Activated naive CD4-positive, alpha-beta T cell treated with anti-CD3 and anti-CD28 coated beads for 36 hours (primary cell): ENCODE data around the gene MT1G. TPM values are rescaled to one million over a fixed set of nuclear protein-coding genes. Genes with fewer than 3 reads are reported as not detected.
"Not testable (repeated sequence)": the region's sequence is repeated elsewhere in the genome, so short reads cannot be mapped to it uniquely, and the experiment has no call there.

Source experiments
- CTCF ChIA-PET: fragments of 350-600 bp; sonication (Branson Sonifier 250); formaldehyde crosslinking; loops from one replicate; lab custom pipeline; 2021; ENCODE audit warnings: antibody characterized with exemption; lab: Charles Lee
- DNase-seq: peaks from one replicate; pipeline ENCODE4 v3.0.0-alpha.2; 2020
- H3K27ac Mint-ChIP-seq: one replicate; pipeline ENCODE4 v1.8.0; 2021; ENCODE audit warnings: mild to moderate bottlenecking, mixed read lengths
- H3K27me3 Mint-ChIP-seq: one replicate; pipeline ENCODE4 v1.8.0; 2021; ENCODE audit warnings: low read depth, mixed read lengths
- H3K36me3 Mint-ChIP-seq: one replicate; pipeline ENCODE4 v1.8.0; 2021; ENCODE audit warnings: low read depth, mixed read lengths
- H3K4me1 Mint-ChIP-seq: one replicate; pipeline ENCODE4 v1.8.0; 2021; ENCODE audit warnings: low read depth, mixed read lengths
- H3K4me3 Mint-ChIP-seq: one replicate; pipeline ENCODE4 v1.8.0; 2021; ENCODE audit warnings: mild to moderate bottlenecking, moderate library complexity, mixed read lengths
- H3K9me3 Mint-ChIP-seq: one replicate; pipeline ENCODE4 v1.8.0; 2021; ENCODE audit warnings: mixed read lengths
- intact Hi-C: fragments of 100-400 bp; cut with micrococcal nuclease; formaldehyde crosslinking; loops from one replicate; pipeline ENCODE4 v1.15.1; 2023
- total RNA-seq, 2 experiments: library from RNA; stranded (reverse); gene quantifications; one replicate each; pipeline ENCODE4 v1.2.3, GENCODE V29; 2021

Gene MT1G
- 10 to 100 TPM; 22.4 to 23.8 TPM for total RNA-seq

DNA sequence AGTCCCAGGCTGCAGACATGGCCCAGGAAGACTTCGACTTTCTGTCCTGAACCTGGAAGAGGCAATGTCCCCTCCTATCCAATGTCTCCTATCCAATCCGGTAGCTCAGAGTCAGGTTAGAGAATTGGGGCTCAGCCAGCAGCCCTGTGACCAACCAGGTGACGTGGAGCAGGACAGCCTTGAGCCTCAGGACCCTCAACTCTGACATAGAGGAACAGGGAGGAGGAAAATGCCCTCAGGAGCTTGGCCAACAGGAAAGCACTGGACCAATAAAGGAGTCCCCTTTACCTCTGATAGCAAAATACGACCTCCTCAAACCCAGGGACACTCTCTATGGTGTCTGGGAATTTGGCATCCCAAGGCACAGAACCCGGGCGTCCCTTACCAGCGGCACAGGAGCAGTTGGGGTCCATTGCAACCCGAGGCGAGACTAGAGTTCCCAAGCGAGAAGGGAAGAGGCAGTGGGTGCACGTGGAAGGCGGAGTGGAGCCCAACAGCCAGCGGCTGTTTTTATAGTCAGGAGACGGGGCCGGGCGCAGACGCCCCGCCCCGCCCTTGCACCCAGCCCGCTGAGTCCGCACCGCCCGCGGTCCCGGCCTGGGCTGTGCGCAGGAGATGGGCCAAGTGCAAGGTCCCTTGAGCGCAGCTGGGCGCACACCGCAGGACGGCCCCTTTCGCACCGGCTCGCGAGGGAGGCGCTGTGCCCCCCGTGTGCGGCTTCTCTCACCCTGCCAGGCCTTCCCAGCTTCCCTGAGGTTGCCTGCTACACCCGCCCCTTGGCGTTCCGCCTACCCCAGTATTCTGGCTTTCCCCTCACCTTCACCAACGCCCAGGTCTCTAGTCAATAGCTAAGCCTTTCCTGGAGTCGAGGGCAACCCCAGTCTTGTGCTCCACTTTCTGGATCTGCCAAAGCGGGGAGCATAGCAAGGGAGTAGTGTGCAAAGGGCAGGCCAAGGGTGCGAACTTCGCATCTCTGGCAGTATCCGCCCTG, at the start of gene MT1G:
Gene MT1G, minus strand, starts transcription at position 485 of the 991 bp plus-strand sequence. Its CDS starts 72 bp downstream, at position 413.
- peaks cover 21% of the 10 kb centered on the region for H3K4me1 Mint-ChIP-seq
- intact Hi-C loops: loop anchor here (1.0 kb wide), 2 partner anchors 8 to 14 kb away; partner anchors contain the start of gene MT1X
- H3K36me3 Mint-ChIP-seq: no peaks in the 10 kb centered on the region
- CTCF ChIA-PET: interaction anchor here (0.9 kb wide), 1 partner anchor 34 kb away, joined by 3 read pairs; no protein-coding TSS in a partner anchor
- peak within 1 kb of the TSS; percentile 46 for H3K4me3 Mint-ChIP-seq
- no peak within 1 kb of the TSS for H3K27ac Mint-ChIP-seq
- H3K27me3 Mint-ChIP-seq: peaks cover 44% of the 10 kb centered on the region
- H3K9me3 Mint-ChIP-seq: no peaks in the 10 kb centered on the region
- DNase-seq: peak; percentile 40

GRCh38 chr16:56717532-56717931, 49.7 kb upstream of the MT1G start:
- H3K4me3 Mint-ChIP-seq, DNase-seq, H3K27ac Mint-ChIP-seq, H3K4me1 Mint-ChIP-seq, H3K9me3 Mint-ChIP-seq, H3K36me3 Mint-ChIP-seq, intact Hi-C loops, H3K27me3 Mint-ChIP-seq: not testable (repeated sequence)
- CTCF ChIA-PET: interaction anchor here (1.8 kb wide), 1 partner anchor 141 kb away, joined by 4 read pairs; no protein-coding TSS in a partner anchor

GRCh38 chr16:56716761-56717160, 48.9 kb upstream of the MT1G start:
- intact Hi-C loops: no loop called here
- CTCF ChIA-PET: interaction anchor here (1.8 kb wide), 1 partner anchor 140 kb away, joined by 4 read pairs; no protein-coding TSS in a partner anchor
- no peak for DNase-seq
- Mint-ChIP-seq H3K9me3 (no peaks in the 10 kb centered on the region), H3K4me3 (no peak overlapping the region), H3K27me3 (no peaks in the 10 kb centered on the region), H3K27ac (no peak overlapping the region), H3K36me3 (no peaks in the 10 kb centered on the region), H3K4me1 (no peaks in the 10 kb centered on the region)

DNA sequence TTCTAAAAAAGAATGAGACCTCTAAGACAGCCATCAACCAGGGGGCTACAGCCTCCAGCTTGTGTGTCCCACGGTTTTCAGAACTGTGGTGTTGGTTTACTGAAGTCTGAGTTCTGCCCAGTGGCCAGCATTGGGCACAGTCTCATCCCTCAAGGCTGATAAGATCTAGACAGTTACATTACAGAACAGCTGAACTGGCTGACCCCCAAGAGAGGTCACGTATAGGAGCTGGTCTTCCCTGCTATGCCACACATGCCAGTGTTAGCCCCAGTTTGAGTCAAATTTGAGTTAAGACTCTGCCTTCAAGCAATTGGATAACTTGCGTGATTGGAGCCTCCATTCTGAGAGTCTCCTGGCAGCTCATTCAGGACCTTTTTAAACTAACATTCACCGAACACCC, 47.3 kb upstream of the MT1G start:
- H3K4me3 Mint-ChIP-seq: no peak overlapping the region
- H3K27me3 Mint-ChIP-seq: no peaks in the 10 kb centered on the region
- H3K4me1 Mint-ChIP-seq: peaks cover under 1% of the 10 kb centered on the region
- CTCF ChIA-PET: interaction anchor here (0.6 kb wide), 1 partner anchor 317 kb away, joined by 3 read pairs; no protein-coding TSS in a partner anchor
- no peaks in the 10 kb centered on the region for H3K36me3 Mint-ChIP-seq
- no peaks in the 10 kb centered on the region for H3K9me3 Mint-ChIP-seq
- intact Hi-C loops: no loop called here
- no peak overlapping the region for H3K27ac Mint-ChIP-seq
- DNase-seq: no peak

DNA sequence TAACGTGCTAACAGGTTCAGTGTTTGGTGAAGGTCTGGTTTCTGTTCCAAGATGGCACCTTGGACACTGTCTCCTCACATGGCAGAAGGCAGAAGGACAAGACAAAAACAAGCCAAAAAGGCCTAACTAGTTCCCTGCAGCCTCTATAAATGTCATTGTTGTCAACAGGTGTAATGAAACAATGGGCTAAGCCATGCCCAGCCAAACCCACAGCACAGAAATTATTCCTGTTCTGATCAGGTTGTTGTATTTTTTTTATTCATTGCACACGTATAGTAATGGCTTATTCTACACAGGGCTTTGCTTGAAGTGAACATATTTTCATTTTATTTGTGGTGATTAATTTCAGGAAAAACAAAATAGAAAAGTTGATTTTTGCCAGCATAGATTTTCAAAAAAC, 45.9 kb upstream of the MT1G start:
- Mint-ChIP-seq H3K9me3 (no peaks in the 10 kb centered on the region), H3K27me3 (no peaks in the 10 kb centered on the region), H3K36me3 (no peaks in the 10 kb centered on the region), H3K4me1 (peaks cover 13% of the 10 kb centered on the region), H3K4me3 (no peak overlapping the region), H3K27ac (no peak overlapping the region)
- intact Hi-C loops: no loop called here
- CTCF ChIA-PET: no interaction called here
- no peak for DNase-seq

DNA sequence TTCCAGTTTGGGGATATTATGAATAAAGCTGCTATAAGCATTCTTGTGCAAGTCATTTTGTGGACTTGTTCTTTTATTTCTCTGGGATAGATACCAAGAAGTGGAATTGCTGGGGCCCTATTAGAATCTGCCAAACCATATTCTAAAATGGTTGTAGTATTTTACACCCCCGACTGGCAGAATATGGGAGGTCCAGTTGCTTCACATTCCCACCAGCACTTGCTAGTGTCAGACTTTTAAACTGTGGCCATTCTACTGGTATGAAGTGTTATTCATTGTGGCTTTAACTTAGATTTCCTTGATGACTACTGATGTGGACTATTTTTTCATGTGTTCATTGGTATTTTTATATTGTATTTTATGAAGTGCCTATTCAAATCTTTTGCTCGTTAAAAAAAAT, 44.0 kb upstream of the MT1G start:
- CTCF ChIA-PET: no interaction called here
- no peaks in the 10 kb centered on the region for H3K9me3 Mint-ChIP-seq
- no peak overlapping the region for H3K27ac Mint-ChIP-seq
- intact Hi-C loops: no loop called here
- H3K4me1 Mint-ChIP-seq: peaks cover 20% of the 10 kb centered on the region
- H3K4me3 Mint-ChIP-seq: no peak overlapping the region
- no peaks in the 10 kb centered on the region for H3K36me3 Mint-ChIP-seq
- H3K27me3 Mint-ChIP-seq: no peaks in the 10 kb centered on the region
- no peak for DNase-seq

DNA sequence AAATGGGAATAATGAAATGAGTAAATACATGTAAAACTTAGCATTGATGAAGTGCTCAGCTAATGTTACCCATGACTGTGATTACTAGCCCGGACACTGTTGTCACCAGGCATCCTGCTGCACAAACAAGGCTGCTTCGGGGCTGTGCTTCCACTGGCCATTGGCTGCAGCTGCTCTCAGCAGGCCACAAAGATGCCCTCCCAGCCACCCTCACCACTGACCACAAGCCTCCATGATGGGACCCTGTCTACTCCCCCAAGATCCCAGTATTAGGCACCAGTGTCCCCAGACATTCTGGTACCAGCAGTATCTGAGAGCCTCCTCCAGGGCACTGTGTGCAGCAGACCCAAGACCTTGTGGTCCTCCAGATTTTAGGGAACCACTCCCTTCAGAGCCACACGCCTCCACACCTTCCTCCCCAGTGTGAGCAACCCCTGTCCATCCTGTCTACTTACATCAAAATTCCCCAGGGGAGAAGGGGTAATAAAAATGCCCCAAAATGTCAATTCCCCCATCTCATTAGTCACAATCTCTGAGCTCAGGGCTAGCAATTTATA, 42.4 kb upstream of the MT1G start:
- CTCF ChIA-PET: no interaction called here
- H3K27ac Mint-ChIP-seq: no peak overlapping the region
- intact Hi-C loops: no loop called here
- no peaks in the 10 kb centered on the region for H3K27me3 Mint-ChIP-seq
- H3K36me3 Mint-ChIP-seq: no peaks in the 10 kb centered on the region
- H3K4me3 Mint-ChIP-seq: no peak overlapping the region
- peaks cover 20% of the 10 kb centered on the region for H3K4me1 Mint-ChIP-seq
- no peaks in the 10 kb centered on the region for H3K9me3 Mint-ChIP-seq
- DNase-seq: no peak

DNA sequence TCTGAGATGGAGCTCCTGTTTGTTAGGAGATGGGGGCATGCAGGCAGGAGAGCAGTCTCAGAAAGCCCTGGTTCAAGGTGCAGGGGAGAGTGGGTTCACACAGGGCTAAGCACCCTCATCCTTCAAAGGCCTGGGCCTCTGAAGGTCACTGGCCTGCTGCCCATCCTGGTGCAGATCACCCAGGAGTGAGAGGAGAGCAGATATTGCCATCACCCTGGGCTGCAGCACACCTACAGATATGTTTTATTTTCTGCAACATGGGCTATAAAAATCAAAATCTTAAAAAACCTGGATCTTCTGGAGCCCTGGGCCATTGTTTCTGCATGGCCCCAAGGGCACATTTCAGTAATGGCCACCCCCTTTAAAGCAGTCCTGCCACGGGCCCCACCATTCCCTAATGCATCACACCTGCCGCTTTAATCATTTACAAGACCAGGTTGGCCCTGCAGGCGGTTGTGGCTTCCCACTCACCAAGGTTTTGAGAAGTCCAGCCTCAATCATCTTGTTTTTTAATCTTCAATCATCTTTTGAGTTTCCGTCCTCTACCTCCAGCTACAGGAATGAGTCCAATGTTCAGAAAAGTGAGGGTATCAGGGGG, 41.7 kb upstream of the MT1G start:
- Mint-ChIP-seq H3K4me1 (peaks cover 20% of the 10 kb centered on the region), H3K4me3 (no peak overlapping the region), H3K9me3 (no peaks in the 10 kb centered on the region), H3K36me3 (no peaks in the 10 kb centered on the region), H3K27me3 (no peaks in the 10 kb centered on the region), H3K27ac (no peak overlapping the region)
- intact Hi-C loops: loop anchor here (10.0 kb wide), 1 partner anchor 765 kb away; no protein-coding TSS in a partner anchor
- DNase-seq: no peak
- CTCF ChIA-PET: interaction anchor here (3.2 kb wide), 1 partner anchor 133 kb away, joined by 21 read pairs; no protein-coding TSS in a partner anchor

DNA sequence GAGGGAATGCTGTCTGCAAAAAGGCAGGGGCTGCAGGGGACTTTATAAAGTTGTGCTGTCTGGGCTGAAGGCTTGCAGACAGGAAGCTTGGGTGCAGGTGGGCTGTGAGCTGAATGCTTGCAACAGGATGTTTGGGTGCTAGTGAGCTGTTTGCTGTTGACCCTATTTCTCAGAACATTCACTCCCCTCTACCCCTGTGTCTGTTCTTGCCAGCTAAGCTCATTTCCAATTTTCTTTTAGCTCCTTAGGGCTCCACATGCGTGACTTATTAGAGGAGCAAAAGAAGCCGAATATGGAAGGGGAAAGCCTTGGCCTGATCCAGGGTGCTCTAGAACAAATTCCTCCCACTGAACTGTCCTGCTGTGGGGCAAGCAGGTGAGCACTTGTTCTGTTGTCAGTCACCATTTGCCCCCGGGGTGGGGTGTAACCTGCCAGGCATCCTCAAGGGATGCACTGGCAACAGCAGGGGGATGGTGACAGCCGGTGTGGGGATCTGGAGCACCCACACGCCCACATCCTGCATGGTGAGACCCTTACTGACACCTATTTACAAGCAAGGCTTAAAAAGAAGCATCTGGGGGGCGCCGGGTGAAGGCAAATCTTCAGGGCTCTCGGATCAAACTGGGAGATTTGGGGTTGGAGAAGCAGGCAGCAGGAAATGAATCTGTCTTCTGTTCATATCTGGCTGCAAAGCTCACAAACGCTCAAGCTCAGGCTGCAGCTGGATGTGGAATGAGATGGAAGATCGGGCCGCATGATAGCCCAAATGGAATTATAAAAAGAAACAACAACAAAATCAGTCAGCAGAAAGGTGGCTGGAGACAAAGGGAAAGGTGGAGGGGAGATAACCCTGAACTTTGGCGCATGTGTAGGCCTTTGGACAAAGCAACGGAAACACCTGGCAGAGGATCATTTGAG, 40.9 kb upstream of the MT1G start:
- intact Hi-C loops: loop anchor here (10.0 kb wide), 1 partner anchor 764 kb away; no protein-coding TSS in a partner anchor
- H3K9me3 Mint-ChIP-seq: no peaks in the 10 kb centered on the region
- H3K27ac Mint-ChIP-seq: peak overlapping the region; percentile 14
- peaks cover 20% of the 10 kb centered on the region for H3K4me1 Mint-ChIP-seq
- peak; percentile 38 for DNase-seq
- H3K4me3 Mint-ChIP-seq: peak overlapping the region; percentile 6
- CTCF ChIA-PET: interaction anchor here (1.0 to 3.2 kb wide), 5 partner anchors 12 to 132 kb away, joined by 3 to 21 read pairs (median 3); no protein-coding TSS in a partner anchor
- H3K36me3 Mint-ChIP-seq: no peaks in the 10 kb centered on the region
- H3K27me3 Mint-ChIP-seq: no peaks in the 10 kb centered on the region

GRCh38 chr16:56702836-56703235, 35.0 kb upstream of the MT1G start:
- CTCF ChIA-PET: interaction anchor here (0.7 to 4.8 kb wide), 31 partner anchors 10 to 624 kb away, joined by 3 to 126 read pairs (median 5); partner anchors contain the start of genes MT1E, MT1X and MT2A
- Mint-ChIP-seq H3K27me3 (no peaks in the 10 kb centered on the region), H3K4me1 (peaks cover 4% of the 10 kb centered on the region), H3K36me3 (no peaks in the 10 kb centered on the region), H3K4me3 (no peak overlapping the region), H3K9me3 (no peaks in the 10 kb centered on the region), H3K27ac (no peak overlapping the region)
- DNase-seq: no peak
- intact Hi-C loops: loop anchor here (1.0 to 10.0 kb wide), 10 partner anchors 20 to 758 kb away; partner anchors contain the start of genes MT1F, MT1X and MT2A

- H3K27me3 Mint-ChIP-seq: no peaks in the 10 kb centered on the region
- H3K4me1 Mint-ChIP-seq: peaks cover 4% of the 10 kb centered on the region
- H3K36me3 Mint-ChIP-seq: no peaks in the 10 kb centered on the region
- DNase-seq: no peak
- CTCF ChIA-PET: interaction anchor here (0.7 to 4.8 kb wide), 52 partner anchors 9 to 843 kb away, joined by 3 to 126 read pairs (median 5); partner anchors contain the start of genes BBS2, MT1E, MT1F and MT1X
- intact Hi-C loops: loop anchor here (5.0 to 10.0 kb wide), 3 partner anchors 44 to 757 kb away; partner anchors contain the start of gene MT1F
- H3K9me3 Mint-ChIP-seq: no peaks in the 10 kb centered on the region
- H3K27ac Mint-ChIP-seq: no peak overlapping the region
- H3K4me3 Mint-ChIP-seq: no peak overlapping the region
These were observed 33.7 kb upstream of the MT1G start for GRCh38 chr16:56701534-56701933.
